Measurements from ENCODE around the gene NUDT3. TPM values are rescaled to one million over a fixed set of nuclear protein-coding genes. Genes with fewer than 3 reads are reported as not detected.
"Not testable (repeated sequence)": the region's sequence is repeated elsewhere in the genome, so short reads cannot be mapped to it uniquely, and the experiment has no call there.

NUDT3 gene
- total RNA-seq, 4 donors from 2014 or later = 9.6 to 27.9 (median 16.9) TPM

DNA sequence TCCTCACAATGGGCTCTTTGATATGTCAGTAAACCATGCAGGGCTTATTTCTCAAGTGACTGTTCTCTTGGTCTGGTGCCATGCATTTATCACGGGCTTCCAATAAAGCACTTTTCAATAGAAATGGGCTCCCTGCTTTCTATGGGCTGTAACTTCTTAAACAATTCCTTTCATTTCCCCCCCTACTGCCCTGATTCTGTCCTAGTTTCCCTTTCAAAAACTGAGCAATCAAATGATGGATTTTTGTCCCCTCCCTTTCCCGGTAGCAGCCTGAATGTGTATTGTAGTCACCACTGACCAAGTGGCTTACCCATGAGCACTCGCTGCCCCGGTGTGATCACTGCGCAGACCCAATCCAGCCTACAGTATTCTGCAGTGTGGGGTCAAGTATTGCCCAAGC is 19.5 kb upstream of the NUDT3 start:
- 75 to 76% methylated on average over 3 to 5 of the region's 5 CpGs for WGBS, 2 donors (ENCODE audit: low coverage in 1 of 2)
- no peak for DNase-seq
- intact Hi-C loops (cut with DNase I; ENCODE audit: low total_unique reads) (loop anchor here (10.0 kb wide), 2 partner anchors 167 to 217 kb away; partner anchors contain the start of gene SMIM29), in situ Hi-C loops (cut with MboI; ENCODE audit: low pct_ligation_motif_present in 1 of 4, low pct_unique_long_range_greater_than_20kb in 1 of 4, low sequenced_read_pairs in 3 of 4) (loop anchor here in 3 of 4 donors (10.0 to 25.0 kb wide), 4 partner anchors 167 to 247 kb away; partner anchors contain the start of gene SMIM29 (in 1 of the 3))
- Histone ChIP-seq H3K36me3 (peaks cover 0 to 3% (median 0%) of the 10 kb centered on the region in 4 donors), H3K9me3 (no peaks in the 10 kb centered on the region), H3K4me3 (no peak overlapping the region), H3K27me3 (no peaks in the 10 kb centered on the region), H3K4me1 (peaks cover 0 to 13% (median 8%) of the 10 kb centered on the region in 4 donors), H3K27ac (no peak overlapping the region)
- TF ChIP-seq EP300 (IDR thresholded peaks at IDR 0.05; ENCODE audit: low read depth) (no peak), CTCF (IDR thresholded peaks at IDR 0.05) (no peak), POLR2AphosphoS5 (IDR thresholded peaks at IDR 0.05) (no peak), POLR2A (IDR thresholded peaks at IDR 0.05) (no peak)

GRCh38 chr6:34407915-34408314 is 15.4 kb upstream of the NUDT3 start:
- H3K27ac ChIP-seq; H3K4me3 ChIP-seq; H3K9me3 ChIP-seq; DNase-seq; H3K36me3 ChIP-seq; intact Hi-C loops (cut with DNase I; ENCODE audit: low total_unique reads); H3K4me1 ChIP-seq; H3K27me3 ChIP-seq: not testable (repeated sequence)
- in situ Hi-C loops (cut with MboI; ENCODE audit: low pct_ligation_motif_present in 1 of 4, low pct_unique_long_range_greater_than_20kb in 1 of 4, low sequenced_read_pairs in 3 of 4) = loop anchor here in 2 of 4 donors (10.0 to 25.0 kb wide), 2 partner anchors 153 to 196 kb away; no protein-coding TSS in a partner anchor
- 89 to 100% methylated on average over 1 of the region's 1 CpG for WGBS, 2 donors (ENCODE audit: low coverage in 1 of 2)

GRCh38 chr6:34396518-34396917 is 4.0 kb upstream of the NUDT3 start:
- H3K27ac ChIP-seq = no peak overlapping the region
- H3K36me3 ChIP-seq = no peaks in the 10 kb centered on the region
- 100% methylated on average over 6 of the region's 6 CpGs; no CpG with 5 or more reads in 1 of the 2 donors for WGBS, 2 donors (ENCODE audit: low coverage in 1 of 2)
- intact Hi-C loops (cut with DNase I; ENCODE audit: low total_unique reads) = no loop called here
- TF ChIP-seq POLR2A (IDR thresholded peaks at IDR 0.05) (no peak), CTCF (IDR thresholded peaks at IDR 0.05) (no peak), EP300 (IDR thresholded peaks at IDR 0.05; ENCODE audit: low read depth) (no peak)
- no peak overlapping the region for H3K4me3 ChIP-seq
- peaks cover 0 to 4% of the 10 kb centered on the region in 2 donors for H3K9me3 ChIP-seq
- in situ Hi-C loops (cut with MboI; ENCODE audit: low pct_ligation_motif_present in 1 of 4, low pct_unique_long_range_greater_than_20kb in 1 of 4, low sequenced_read_pairs in 3 of 4) = loop anchor here in 1 of 4 donors (25.0 kb wide), 1 partner anchor 134 kb away; no protein-coding TSS in a partner anchor
- peaks cover 0 to 13% (median 10%) of the 10 kb centered on the region in 4 donors for H3K4me1 ChIP-seq
- no peaks in the 10 kb centered on the region for H3K27me3 ChIP-seq
- no peak for DNase-seq

DNA sequence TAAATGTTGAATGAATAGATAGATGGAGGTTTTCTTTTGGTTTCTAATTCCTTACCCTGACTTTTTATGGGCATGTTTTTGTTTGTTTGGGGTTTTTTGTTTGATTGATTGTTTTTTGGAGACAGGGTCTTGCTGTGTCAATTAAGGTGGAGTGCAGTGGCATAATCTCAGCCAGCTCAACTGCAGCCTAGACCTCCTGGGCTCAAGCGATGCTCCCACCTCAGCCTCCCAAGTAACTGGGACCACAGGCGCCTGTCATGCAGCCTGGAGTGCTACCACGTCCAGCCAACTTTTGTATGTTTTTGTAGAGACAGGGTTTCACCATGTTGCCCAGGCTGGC is 1.5 kb upstream of the NUDT3 start:
- Histone ChIP-seq H3K27me3 (no peaks in the 10 kb centered on the region), H3K4me3 (no peak overlapping the region), H3K4me1 (peaks cover 6 to 31% (median 23%) of the 10 kb centered on the region in 4 donors), H3K9me3 (peaks cover 0 to 4% of the 10 kb centered on the region in 2 donors), H3K36me3 (no peaks in the 10 kb centered on the region), H3K27ac (peak overlapping the region in 2 of 4 donors; percentile 88 to 93)
- in situ Hi-C loops (cut with MboI; ENCODE audit: low pct_ligation_motif_present in 1 of 4, low pct_unique_long_range_greater_than_20kb in 1 of 4, low sequenced_read_pairs in 3 of 4) = loop anchor here in 1 of 4 donors (25.0 kb wide), 1 partner anchor 132 kb away; no protein-coding TSS in a partner anchor
- DNase-seq = no peak
- 83% methylated on average over 3 of the region's 3 CpGs; no CpG with 5 or more reads in 1 of the 2 donors for WGBS, 2 donors (ENCODE audit: low coverage in 1 of 2)
- intact Hi-C loops (cut with DNase I; ENCODE audit: low total_unique reads) = loop anchor here (5.0 kb wide), 1 partner anchor 147 kb away; the partner anchor contains the start of gene SMIM29
- TF ChIP-seq EP300 (IDR thresholded peaks at IDR 0.05; ENCODE audit: low read depth) (no peak), POLR2A (IDR thresholded peaks at IDR 0.05) (no peak), POLR2AphosphoS5 (IDR thresholded peaks at IDR 0.05) (no peak), CTCF (IDR thresholded peaks at IDR 0.05) (no peak)

All from transverse colon (tissue), 4 donors.